Caki2 (cell line): ENCODE data around the gene IGHMBP2. TPM values are rescaled to one million over a fixed set of nuclear protein-coding genes. Genes with fewer than 3 reads are reported as not detected.
A peak's percentile ranks its signal among the peaks of the same experiment; 100 is the strongest.
"Not testable (repeated sequence)": the region's sequence is repeated elsewhere in the genome, so short reads cannot be mapped to it uniquely, and the experiment has no call there.

Experiments
- DNase-seq: peaks from one replicate; pipeline ENCODE4 v3.0.0-alpha.2; 2015; ENCODE audit warnings: low read depth
- in situ Hi-C: cut with HindIII; loops from 2 replicates; pipeline ENCODE4 v1.10.0; 2016; ENCODE audit warnings: low sequenced_read_pairs, low pct_unique_long_range_greater_than_20kb, mixed read lengths
- total RNA-seq: library from RNA; depleted of rRNA; stranded (reverse); fragments of >200 nt; shearing (Covaris generic); gene quantifications from 2 replicates; pipeline ENCODE4 v1.2.3, GENCODE V29; 2014; ENCODE audit warnings: low replicate concordance

The IGHMBP2 gene
- total RNA-seq, 1 experiment from 2014 or later, result 9.8 TPM

DNA sequence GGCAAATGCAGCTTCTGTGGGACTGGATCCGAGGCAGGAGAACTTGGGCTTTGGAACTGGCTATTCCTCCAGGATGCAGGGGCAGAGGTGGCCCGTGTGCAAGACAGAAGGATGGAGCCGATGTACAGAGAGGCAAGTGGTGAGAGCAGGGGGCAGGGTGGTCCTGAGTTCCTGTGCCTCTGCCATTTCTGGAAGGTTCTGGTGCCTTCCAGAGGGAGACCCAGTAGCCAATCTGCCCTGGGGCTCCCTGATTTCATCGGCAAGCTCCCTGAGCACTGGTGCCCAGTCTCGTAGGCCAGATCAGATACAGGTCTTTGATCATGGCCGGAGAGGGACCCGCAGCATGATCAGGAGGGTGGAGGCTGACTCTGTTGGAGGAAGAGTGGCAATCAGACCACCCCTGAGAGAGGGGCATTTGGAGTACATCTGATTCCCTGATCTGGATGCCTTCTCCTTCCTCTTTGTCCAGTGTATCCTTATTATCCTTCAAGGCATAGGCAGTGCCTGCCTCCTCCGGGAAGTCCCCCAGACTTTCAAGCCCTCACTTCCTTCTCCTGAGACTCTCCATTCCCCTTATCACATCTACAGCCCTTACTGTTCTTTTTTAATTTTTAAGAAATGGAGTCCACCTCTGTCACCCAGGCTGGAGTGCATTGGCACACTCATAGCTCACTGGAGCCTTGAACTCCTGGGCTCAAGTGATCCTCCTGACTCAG, 67.4 kb downstream of the IGHMBP2 start:
- DNase-seq, result no peak
- in situ Hi-C loops, result no loop called here

DNA sequence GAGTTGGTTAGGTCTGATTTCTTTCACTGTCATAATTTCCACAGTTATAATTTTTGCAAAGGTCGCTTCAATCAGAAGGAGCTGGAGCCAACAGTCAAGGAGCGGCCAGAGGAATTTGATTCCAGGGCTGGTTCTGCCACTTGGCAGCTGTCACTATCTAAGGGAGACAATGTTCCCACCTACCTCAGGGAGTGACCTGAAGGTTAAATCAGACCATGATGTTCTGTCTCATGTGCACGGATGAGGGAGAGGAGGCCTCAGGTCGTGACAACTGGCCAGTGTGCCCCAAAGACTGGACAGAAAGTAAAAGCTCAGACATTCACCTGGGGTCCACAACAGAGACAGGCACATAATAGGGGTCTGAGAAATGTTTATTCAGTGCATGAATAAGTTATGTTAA, 69.5 kb downstream of the IGHMBP2 start:
- in situ Hi-C loops, result no loop called here

DNA sequence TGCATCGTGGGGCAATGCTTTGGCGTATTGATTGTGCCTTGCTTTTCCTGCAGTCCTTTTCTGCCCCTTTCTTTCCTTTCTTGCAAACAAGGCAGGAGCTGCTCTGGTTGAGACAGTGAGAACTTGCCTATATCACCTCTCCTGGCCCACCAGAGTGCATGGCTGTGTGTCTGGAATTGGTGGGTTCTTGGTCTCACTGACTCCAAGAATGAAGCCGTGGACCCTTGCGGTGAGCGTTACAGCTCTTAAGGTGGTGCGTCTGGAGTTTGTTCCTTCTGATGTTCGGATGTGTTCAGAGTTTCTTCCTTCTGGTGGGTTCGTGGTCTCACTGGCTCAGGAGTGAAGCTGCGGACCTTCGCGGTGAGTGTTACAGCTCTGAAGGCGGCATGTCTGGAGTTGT, 70.0 kb downstream of the IGHMBP2 start:
- DNase-seq, in situ Hi-C loops: not testable (repeated sequence)

More for the DNA sequence above, 69.5 kb downstream of the IGHMBP2 start:
- no peak for DNase-seq

DNA sequence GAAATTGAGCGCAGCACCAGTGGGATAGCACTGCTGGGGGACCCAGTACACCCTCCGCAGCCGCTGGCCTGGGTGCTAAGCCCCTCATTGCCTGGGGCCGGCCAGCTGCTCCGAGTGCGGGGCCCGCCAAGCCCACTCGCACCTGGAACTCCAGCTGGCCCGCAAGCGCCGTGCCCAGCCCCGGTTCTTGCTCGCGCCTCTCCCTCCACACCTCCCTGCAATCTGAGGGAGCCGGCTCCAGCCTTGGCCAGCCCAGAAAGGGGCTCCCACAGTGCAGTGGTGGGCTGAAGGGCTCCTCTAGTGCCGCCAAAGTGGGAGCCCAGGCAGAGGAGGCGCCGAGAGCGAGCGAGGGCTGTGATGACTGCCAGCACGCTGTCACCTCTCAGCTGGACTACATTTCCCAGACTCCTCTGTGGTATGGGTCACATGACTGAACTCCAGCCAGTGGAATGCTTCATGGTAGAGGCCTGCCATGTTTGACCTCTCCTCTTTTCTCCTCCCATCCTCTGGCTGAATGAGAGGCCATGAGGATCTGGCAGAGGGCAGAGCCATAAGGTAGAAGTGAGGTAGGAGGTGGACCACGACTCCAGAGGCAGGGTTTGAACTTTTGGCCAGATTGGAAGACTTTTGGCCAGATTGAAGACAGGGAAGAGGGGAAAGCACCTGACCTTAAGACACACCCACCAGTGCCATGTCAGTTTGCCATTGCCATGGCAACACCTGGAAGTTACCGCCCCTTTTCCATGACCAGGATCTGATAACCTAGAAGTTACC, 70.9 kb downstream of the IGHMBP2 start:
- in situ Hi-C loops, result no loop called here
- DNase-seq, result peak; percentile 54

DNA sequence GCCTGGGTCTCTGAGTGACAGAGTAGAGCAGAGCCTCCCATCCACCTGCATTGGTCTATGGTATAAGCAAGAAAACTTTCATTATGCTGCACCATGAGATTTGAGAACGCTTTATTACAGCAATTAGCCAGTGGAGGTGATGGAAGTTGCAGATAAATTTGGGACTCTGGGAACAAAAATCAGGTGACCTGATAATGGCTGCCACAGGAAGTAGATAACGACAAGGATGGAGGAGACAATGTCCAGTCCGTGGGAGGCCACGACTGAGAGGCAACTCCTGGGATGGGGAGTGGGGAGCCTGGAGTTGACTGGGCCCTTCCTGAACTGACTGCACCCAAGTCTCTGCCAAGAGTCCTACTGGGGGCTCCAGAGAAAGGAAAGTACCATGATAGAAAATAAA, 72.4 kb downstream of the IGHMBP2 start:
- in situ Hi-C loops, result no loop called here
- DNase-seq, result no peak

DNA sequence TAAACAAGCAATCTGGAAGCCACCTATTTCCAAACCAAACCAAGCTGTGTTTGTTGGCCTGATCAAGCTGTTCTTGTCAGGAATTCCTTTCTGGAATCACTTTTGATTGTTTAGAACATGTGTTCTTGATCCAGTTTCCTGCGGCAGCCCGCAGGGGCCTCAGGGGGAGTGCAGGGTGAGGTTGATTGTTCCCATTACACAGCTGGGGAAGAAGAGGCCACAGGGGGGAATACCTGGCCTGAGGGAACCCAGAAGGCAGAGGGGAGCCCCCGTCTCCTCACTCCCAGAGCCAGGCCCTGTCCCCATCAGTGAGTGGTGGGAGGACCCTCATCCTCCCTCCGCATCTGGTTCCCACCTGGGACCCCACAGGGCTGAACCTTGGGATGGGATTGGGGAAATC, 72.9 kb downstream of the IGHMBP2 start:
- in situ Hi-C loops, result no loop called here
- DNase-seq, result no peak

DNA sequence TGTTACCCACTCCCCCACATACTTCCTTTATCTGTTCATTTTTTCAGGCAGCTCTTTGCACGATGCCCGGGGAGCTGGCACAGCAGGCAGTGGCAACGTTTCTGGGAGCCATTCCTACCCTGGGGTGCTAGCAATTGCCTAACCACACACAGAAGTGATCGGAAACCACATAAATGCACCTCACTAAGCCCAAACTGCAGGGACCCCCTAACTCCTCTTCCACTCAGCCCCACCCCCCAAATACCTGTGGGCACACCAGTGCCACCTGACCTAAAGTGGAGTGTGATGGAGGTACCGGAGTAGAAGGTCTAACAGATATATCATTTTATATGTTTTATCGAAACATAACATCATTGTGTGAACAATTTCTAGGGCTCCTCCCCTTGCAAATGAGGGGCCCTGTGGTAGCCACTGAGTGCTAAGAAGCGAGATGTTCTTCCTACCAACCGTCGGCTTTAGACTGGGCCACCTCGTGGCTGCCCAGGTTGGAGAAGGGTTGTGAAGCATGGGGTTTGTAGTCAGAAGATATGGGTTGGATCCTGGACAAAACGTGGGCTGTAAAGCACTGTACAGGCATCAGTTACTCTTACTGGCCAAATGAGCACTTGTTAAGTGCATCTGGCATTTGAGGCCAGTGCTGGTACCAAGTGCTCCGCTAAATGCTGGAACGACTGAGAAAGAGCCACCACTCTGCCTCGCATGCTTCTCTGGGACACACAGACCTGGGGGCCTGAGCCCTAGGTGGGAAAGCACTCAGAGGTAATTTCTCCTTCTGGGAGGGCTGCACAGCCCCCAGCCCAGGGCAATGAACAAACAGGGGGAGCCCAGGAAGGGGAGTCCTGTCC, 74.3 kb downstream of the IGHMBP2 start:
- in situ Hi-C loops, result no loop called here
- DNase-seq, result no peak

DNA sequence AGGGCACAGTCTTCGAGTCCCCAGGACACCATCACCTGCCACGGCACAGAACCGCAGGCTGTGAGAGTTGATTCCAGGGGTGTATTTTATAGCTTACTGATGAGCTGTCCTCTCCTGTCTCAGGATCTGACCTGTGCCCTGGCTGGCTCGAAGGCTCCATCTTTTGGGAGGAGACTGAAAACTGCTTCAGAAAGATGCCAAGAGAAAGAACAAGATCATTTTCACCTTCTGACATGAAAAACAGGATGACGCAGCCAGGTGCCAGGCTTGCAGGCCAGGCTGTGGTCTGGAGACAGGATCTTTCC, 74.9 kb downstream of the IGHMBP2 start:
- in situ Hi-C loops, result no loop called here
- no peak for DNase-seq

DNA sequence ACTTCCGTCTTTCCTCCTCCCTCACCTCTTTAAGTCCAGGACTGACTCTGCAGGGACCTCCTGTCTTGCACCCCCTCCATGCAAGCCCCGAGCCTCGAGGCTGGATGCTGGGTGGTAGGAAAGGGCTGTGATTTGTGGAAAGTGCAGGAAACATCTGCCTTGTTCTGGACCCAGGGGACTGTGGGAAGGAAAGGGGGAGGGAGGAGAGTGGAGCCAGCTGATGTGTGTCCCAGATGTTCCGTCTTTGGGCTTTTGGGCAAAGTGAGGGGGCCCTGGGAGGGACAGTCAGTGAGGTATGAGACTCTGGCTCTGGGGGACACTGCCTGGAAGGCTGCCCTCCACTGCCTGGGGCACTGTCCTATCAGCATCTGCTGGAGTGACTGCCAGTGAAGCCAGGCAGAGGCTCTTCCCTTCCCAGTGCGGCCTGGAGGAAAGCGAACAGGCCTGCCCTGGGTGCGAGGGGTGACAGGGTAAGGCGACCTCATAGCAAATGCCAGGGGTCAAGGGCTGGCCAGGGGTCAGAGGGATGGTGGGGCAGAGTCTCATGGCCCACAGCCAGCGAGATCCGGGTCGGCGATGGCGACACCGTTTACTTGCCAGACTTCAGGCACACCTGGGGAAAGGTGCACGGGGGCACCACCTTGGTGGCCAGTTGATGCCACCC, 75.4 kb downstream of the IGHMBP2 start:
- in situ Hi-C loops, result no loop called here
- DNase-seq, result no peak

DNA sequence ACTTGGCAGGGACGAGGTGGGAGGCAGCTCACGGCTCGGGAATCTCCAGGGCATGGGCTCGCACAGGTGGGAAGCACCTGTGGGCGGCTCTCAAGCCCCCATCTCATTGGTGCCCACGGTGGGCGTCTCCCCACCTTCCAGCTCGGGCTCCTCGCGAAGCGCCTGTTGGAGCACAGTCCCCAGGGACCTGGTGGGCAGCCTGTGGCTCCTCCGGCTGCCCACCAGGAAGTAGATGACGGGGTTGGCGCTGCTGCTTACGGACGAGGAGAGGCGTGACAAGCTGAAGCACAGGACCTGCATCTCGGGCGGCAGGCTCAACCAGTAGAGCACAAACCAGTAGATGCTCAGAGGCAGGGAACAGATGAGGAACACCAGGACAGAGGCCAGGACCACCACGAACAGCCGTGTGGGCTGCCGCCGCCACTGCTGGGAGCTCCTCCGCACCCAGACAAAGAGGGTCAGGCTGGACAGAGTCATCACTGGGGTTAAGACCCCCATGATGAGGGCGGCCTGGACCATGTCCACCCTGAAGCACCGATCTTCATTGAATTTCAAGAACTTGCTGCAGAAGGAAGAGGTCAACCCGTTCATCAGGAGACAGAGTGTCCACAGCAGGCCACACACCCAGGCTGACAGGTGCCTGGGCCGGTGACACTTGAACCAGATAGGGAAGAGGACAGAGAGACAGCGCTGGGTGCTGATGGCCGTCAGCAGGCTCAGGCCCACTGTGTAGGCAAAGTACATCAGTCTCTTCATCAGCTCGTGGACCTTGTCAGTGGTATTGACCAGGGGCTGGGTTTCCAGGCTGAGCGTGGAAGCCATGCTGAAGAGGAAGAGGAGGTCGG, 76.5 kb downstream of the IGHMBP2 start:
- in situ Hi-C loops, result no loop called here
- no peak for DNase-seq

DNA sequence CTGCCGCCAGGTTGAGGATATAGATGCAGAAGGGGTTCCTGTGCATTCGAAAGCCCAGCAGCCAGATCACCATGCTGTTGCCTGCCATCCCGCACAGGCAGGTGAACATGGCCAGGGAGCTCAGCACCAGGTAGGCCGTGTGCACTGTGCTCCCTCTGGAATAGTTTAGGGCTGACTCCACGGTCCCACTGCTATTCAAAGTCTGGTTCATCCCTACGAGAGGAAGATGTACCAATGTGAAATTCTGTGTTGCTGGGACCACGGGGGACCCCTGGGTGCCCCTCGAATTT, 77.0 kb downstream of the IGHMBP2 start, which contains the start of gene MRGPRD:
Gene MRGPRD (minus strand): TSS at position 211 of the 290 bp plus-strand sequence. CDS start 0 bp downstream, at position 211.
- DNase-seq, result no peak
- in situ Hi-C loops, result no loop called here

DNA sequence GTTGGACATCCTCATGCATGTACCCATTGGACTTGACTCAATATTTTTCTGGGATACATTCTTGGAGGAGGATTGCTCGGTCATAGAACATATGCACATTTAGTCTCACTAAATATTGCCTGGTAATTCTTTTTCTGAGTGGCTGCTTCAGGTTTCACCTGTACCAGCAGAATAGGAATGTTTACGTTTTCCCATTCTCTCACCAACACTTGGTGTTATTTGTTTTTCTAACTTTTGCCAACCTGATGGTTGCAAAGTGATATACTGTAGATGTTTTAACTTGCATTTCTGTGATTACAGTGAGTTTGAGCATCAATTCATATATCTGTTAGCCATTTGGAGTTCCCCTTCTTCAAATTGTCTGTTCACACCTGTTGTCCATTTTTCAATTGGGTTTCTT, 78.4 kb downstream of the IGHMBP2 start:
- no peak for DNase-seq
- in situ Hi-C loops, result no loop called here

DNA sequence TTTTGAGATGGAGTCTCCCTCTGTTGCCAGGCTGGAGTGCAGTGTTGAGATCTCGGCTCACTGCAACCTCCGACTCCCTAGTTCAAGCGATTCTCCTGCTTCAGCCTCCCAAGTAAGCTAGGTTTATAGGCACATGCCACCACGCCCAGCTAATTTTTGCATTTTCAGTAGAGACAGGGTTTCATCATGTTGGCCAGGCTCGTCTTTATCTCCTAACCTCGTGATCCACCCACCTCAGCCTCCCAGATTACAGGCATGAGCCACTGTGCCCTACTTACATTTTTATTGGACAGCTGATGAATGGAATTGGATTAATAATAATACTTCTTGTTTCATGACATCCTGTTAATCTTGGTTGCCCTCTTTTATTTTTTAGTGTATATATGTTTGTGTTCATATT, 80.1 kb downstream of the IGHMBP2 start:
- no peak for DNase-seq
- in situ Hi-C loops, result no loop called here

DNA sequence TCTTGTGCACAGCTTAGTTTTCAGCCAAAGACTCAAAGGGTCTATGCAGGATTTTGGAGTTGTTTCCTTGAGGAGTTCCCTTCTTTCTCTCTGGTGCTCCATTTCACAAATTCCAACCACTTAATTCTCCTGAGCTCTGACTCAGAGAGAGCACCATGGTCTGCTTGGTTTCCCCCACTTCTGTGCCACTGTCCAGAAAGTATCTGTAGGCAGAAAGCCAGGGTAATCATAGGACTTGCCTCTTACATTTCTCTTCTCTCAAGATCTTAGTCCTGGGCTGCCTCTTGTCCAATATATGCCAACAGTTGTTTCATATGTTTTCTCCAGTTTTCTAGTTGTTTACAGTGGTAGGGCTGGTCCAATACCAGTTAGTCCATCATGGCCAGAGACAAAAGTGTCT, 83.5 kb downstream of the IGHMBP2 start:
- in situ Hi-C loops, result no loop called here
- no peak for DNase-seq

DNA sequence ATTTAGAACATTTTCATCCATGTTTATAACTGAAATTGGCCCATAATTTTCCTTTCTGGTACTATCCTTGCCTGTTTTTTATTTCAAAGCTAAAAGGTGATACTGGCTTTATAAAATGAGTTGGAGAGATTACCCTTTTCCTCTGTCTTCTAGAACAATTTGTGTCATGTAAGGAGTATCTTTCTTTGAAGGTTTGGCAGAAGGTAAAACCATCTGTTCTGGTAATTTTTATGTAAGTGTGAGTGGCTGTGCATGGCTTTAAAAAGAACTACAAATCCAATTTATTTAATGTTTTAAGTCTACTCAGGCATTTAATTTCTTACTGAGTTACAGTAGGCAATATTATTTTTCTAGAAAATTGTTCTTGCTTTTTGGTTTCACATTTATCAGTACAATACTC, 84.8 kb downstream of the IGHMBP2 start:
- in situ Hi-C loops, result no loop called here

More for the DNA sequence above, 84.8 kb downstream of the IGHMBP2 start:
- DNase-seq, result no peak
